HL-60 (cell line): ENCODE results near the gene FHIT.

ENCODE experiments used
- GABPA ChIP-seq: IDR thresholded peaks from 2 replicates; pipeline ENCODE4 v1.6.1; 2012; ENCODE audit warnings: low read depth
- POLR2AphosphoS5 ChIP-seq: IDR thresholded peaks from 2 replicates; pipeline ENCODE4 v1.6.1; 2012; ENCODE audit warnings: low read depth
- TF ChIP-seq, protein P1 (sequence below): IDR thresholded peaks from one replicate; pipeline ENCODE4 v1.5.1; 2011; ENCODE audit warnings: low read length, control low read depth, inconsistent platforms; ENCODE audit not compliant: insufficient read depth

- TF ChIP-seq, protein P1, sequence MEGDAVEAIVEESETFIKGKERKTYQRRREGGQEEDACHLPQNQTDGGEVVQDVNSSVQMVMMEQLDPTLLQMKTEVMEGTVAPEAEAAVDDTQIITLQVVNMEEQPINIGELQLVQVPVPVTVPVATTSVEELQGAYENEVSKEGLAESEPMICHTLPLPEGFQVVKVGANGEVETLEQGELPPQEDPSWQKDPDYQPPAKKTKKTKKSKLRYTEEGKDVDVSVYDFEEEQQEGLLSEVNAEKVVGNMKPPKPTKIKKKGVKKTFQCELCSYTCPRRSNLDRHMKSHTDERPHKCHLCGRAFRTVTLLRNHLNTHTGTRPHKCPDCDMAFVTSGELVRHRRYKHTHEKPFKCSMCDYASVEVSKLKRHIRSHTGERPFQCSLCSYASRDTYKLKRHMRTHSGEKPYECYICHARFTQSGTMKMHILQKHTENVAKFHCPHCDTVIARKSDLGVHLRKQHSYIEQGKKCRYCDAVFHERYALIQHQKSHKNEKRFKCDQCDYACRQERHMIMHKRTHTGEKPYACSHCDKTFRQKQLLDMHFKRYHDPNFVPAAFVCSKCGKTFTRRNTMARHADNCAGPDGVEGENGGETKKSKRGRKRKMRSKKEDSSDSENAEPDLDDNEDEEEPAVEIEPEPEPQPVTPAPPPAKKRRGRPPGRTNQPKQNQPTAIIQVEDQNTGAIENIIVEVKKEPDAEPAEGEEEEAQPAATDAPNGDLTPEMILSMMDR: no peak
- TF ChIP-seq POLR2AphosphoS5 (no peak), GABPA (no peak)
Measured at GRCh38 chr3:60707452-60708020, 543.7 kb downstream of the FHIT start.
